Liver (tissue), 9 donors: ENCODE measurements around the gene ZNF564. TPM values are rescaled to one million over a fixed set of nuclear protein-coding genes. Genes with fewer than 3 reads are reported as not detected.

ENCODE experiments used
- DNase-seq: peaks from one replicate; pipeline ENCODE4 v3.0.0-alpha.2; 2017; ENCODE audit warnings: low spot score
- H3K27ac ChIP-seq, 2 donors: one replicate each; pipeline ENCODE4 v1.7.0; 2013; ENCODE audit warnings: inconsistent platforms in 2 of 2, low read length in 2 of 2, control low read depth in 1 of 2, low read depth in 1 of 2, mild to moderate bottlenecking in 1 of 2
- H3K27me3 ChIP-seq, 4 donors: one replicate each; pipeline versions ENCODE4 v1.6.1 to v1.7.0; 2013; ENCODE audit warnings: low read length in 3 of 4, inconsistent platforms in 1 of 4, mild to moderate bottlenecking in 1 of 4, moderate library complexity in 1 of 4; ENCODE audit not compliant: control insufficient read depth in 4 of 4, insufficient read depth in 4 of 4
- H3K36me3 ChIP-seq, 4 donors: one replicate each; pipeline versions ENCODE4 v1.6.1 to v1.7.0; 2013; ENCODE audit warnings: low read length in 3 of 4, mild to moderate bottlenecking in 3 of 4, low read depth in 1 of 4, moderate library complexity in 1 of 4; ENCODE audit not compliant: control insufficient read depth in 4 of 4, insufficient read depth in 3 of 4
- H3K4me1 ChIP-seq, 4 donors: one replicate each; pipeline versions ENCODE4 v1.6.1 to v1.7.0; 2013; ENCODE audit warnings: low read length in 3 of 4, mild to moderate bottlenecking in 3 of 4, moderate library complexity in 1 of 4; ENCODE audit not compliant: control insufficient read depth in 4 of 4, insufficient read depth in 4 of 4
- H3K4me3 ChIP-seq, 3 donors: one replicate each; pipeline versions ENCODE4 v1.6.1 to v1.7.0; 2013; ENCODE audit warnings: low read length in 3 of 3, control low read depth in 1 of 3, low read depth in 1 of 3, mild to moderate bottlenecking in 1 of 3
- H3K9ac ChIP-seq, 2 donors: one replicate each; pipeline ENCODE4 v1.7.0; 2013; ENCODE audit warnings: low read length in 2 of 2, mild to moderate bottlenecking in 2 of 2, moderate library complexity in 2 of 2, control low read depth in 1 of 2, low read depth in 1 of 2
- H3K9me3 ChIP-seq, 4 donors: one replicate each; pipeline versions ENCODE4 v1.6.1 to v1.7.0; 2013; ENCODE audit warnings: low read length in 3 of 4; ENCODE audit not compliant: control insufficient read depth in 4 of 4
- ATF3 ChIP-seq: IDR thresholded peaks from 2 replicates; pipeline ENCODE4 v1.6.1; 2016; ENCODE audit warnings: antibody characterized with exemption
- CTCF ChIP-seq: fragments of 150-350 bp; IDR thresholded peaks from 2 replicates; pipeline ENCODE4 v1.5.1; 2017; ENCODE audit warnings: improper control_type of control experiment, low read depth, low read length; ENCODE audit not compliant: missing input control
- EGR1 ChIP-seq, 2 donors: IDR thresholded peaks; 2 replicates each; pipeline ENCODE4 v1.6.1; 2016 to 2018; ENCODE audit warnings: antibody characterized with exemption in 2 of 2, low read depth in 2 of 2
- FOXA1 ChIP-seq: IDR thresholded peaks from 2 replicates; pipeline ENCODE4 v1.6.1; 2016; ENCODE audit warnings: antibody characterized with exemption
- FOXA2 ChIP-seq: IDR thresholded peaks from 2 replicates; pipeline ENCODE4 v1.6.1; 2016; ENCODE audit warnings: antibody characterized with exemption
- GABPA ChIP-seq, 2 donors: IDR thresholded peaks in 1 of 2; conservative IDR thresholded peaks in 1 of 2; 2 replicates each; pipeline ENCODE4 v1.6.1; 2016; ENCODE audit warnings: antibody characterized with exemption in 2 of 2, mild to moderate bottlenecking in 1 of 2, moderate library complexity in 1 of 2
- HNF4A ChIP-seq, 2 donors: conservative IDR thresholded peaks; 2 replicates each; pipeline ENCODE4 v1.6.1; 2016; ENCODE audit warnings: antibody characterized with exemption in 2 of 2, mild to moderate bottlenecking in 2 of 2
- HNF4G ChIP-seq: IDR thresholded peaks from 2 replicates; pipeline ENCODE4 v1.6.1; 2016; ENCODE audit warnings: antibody characterized with exemption
- JUND ChIP-seq, 2 donors: IDR thresholded peaks; 2 replicates each; pipeline ENCODE4 v1.6.1; 2016; ENCODE audit warnings: antibody characterized with exemption in 2 of 2
- MAX ChIP-seq: IDR thresholded peaks from 2 replicates; pipeline ENCODE4 v1.6.1; 2016; ENCODE audit warnings: antibody characterized with exemption
- NR2F2 ChIP-seq: IDR thresholded peaks from 2 replicates; pipeline ENCODE4 v1.6.1; 2016; ENCODE audit warnings: antibody characterized with exemption
- RAD21 ChIP-seq, 2 donors: IDR thresholded peaks; 2 replicates each; pipeline ENCODE4 v1.6.1; 2016; ENCODE audit warnings: antibody characterized with exemption in 2 of 2, mild to moderate bottlenecking in 2 of 2
- REST ChIP-seq: IDR thresholded peaks from 2 replicates; pipeline ENCODE4 v1.6.1; 2016; ENCODE audit warnings: antibody characterized with exemption, mild to moderate bottlenecking
- RXRA ChIP-seq, 2 donors: IDR thresholded peaks; 2 replicates each; pipeline ENCODE4 v1.6.1; 2017 to 2018; ENCODE audit warnings: antibody characterized with exemption in 2 of 2, mild to moderate bottlenecking in 1 of 2
- SP1 ChIP-seq: IDR thresholded peaks from 2 replicates; pipeline ENCODE4 v1.6.1; 2018; ENCODE audit warnings: antibody characterized with exemption, mild to moderate bottlenecking
- TAF1 ChIP-seq: conservative IDR thresholded peaks from 2 replicates; pipeline ENCODE4 v1.6.1; 2016; ENCODE audit warnings: antibody characterized with exemption, mild to moderate bottlenecking
- YY1 ChIP-seq: IDR thresholded peaks from 2 replicates; pipeline ENCODE4 v1.6.1; 2016; ENCODE audit warnings: antibody characterized with exemption, mild to moderate bottlenecking
- ZBTB33 ChIP-seq: IDR thresholded peaks from 2 replicates; pipeline ENCODE4 v1.6.1; 2016; ENCODE audit warnings: antibody characterized with exemption
- WGBS: extraction: QIAGEN DNeasy Blood & Tissue Kit; methylation state at CpG from one replicate; pipeline ENCODE4 v1.1.7; 2013; 5-methylcytosine and 5-hydroxymethylcytosine counted together
- polyA plus RNA-seq, 2 donors: library from polyadenylated mRNA; stranded (reverse) in 1 of 2; unstranded in 1 of 2; fragments of 200-250 nt in 1 of 2; fragments of >200 nt in 1 of 2; fragmentation: Nextera tagmentation in 1 of 2; extraction: Ambion mirVana in 1 of 2; gene quantifications; one replicate each; pipeline versions ENCODE4 v1.2.1 to v1.2.3, GENCODE V29; 2013 to 2015
- total RNA-seq, 2 donors: library from RNA; depleted of rRNA; stranded (reverse); fragments of >200 nt; gene quantifications; one replicate each; pipeline ENCODE4 v1.2.3, GENCODE V29; 2014
- donor health status: healthy.
- donor health status: healthy.
- donor health status: healthy.
- donor health status: healthy.
- donor health status: healthy.

The ZNF564 gene
- total and polyA plus RNA-seq, 4 donors, result 2.4 to 8.6 (median 5.8) TPM

GRCh38 chr19:12546903-12547302 is 4.4 kb downstream of the ZNF564 start:
- H3K36me3 ChIP-seq, result peaks cover 0 to 6% (median 1%) of the 10 kb centered on the region in 4 donors
- H3K9ac ChIP-seq, result no peak overlapping the region
- TF ChIP-seq GABPA (IDR thresholded peaks at IDR 0.05 in 1 of 2, conservative IDR thresholded peaks at IDR 0.05 in 1 of 2) (no peak), HNF4A (conservative IDR thresholded peaks at IDR 0.05) (no peak), JUND (IDR thresholded peaks at IDR 0.05) (no peak), ZBTB33 (no peak), HNF4G (no peak), RAD21 (IDR thresholded peaks at IDR 0.05) (no peak), NR2F2 (no peak), SP1 (no peak), YY1 (no peak), FOXA1 (no peak), RXRA (IDR thresholded peaks at IDR 0.05) (no peak), EGR1 (IDR thresholded peaks at IDR 0.05; ENCODE audit: low read depth in 2 of 2) (no peak), REST (no peak), FOXA2 (no peak), ATF3 (no peak)
- H3K4me3 ChIP-seq, result no peak overlapping the region
- 87% methylated on average over 2 of the region's 2 CpGs for WGBS
- peaks cover 8 to 31% (median 24%) of the 10 kb centered on the region in 4 donors for H3K4me1 ChIP-seq
- H3K27me3 ChIP-seq, result no peaks in the 10 kb centered on the region
- no peak overlapping the region for H3K27ac ChIP-seq
- DNase-seq, result no peak
- peaks cover 0 to 5% (median under 1%) of the 10 kb centered on the region in 4 donors for H3K9me3 ChIP-seq

- Histone ChIP-seq H3K4me3 (no peak overlapping the region), H3K36me3 (peaks cover 1 to 7% (median 4%) of the 10 kb centered on the region in 4 donors), H3K9ac (no peak overlapping the region), H3K27me3 (no peaks in the 10 kb centered on the region), H3K27ac (peak overlapping the region; percentile 30 to 70), H3K4me1 (peaks cover 8 to 31% (median 24%) of the 10 kb centered on the region in 4 donors), H3K9me3 (peaks cover 0 to 5% (median under 1%) of the 10 kb centered on the region in 4 donors)
- DNase-seq, result no peak
- TF ChIP-seq ATF3 (no peak), HNF4G (no peak), TAF1 (no peak), FOXA2 (no peak), HNF4A (conservative IDR thresholded peaks at IDR 0.05) (no peak), JUND (IDR thresholded peaks at IDR 0.05) (no peak), YY1 (no peak), EGR1 (IDR thresholded peaks at IDR 0.05; ENCODE audit: low read depth in 2 of 2) (no peak), CTCF (no peak), MAX (no peak), GABPA (IDR thresholded peaks at IDR 0.05 in 1 of 2, conservative IDR thresholded peaks at IDR 0.05 in 1 of 2) (no peak), NR2F2 (no peak), RAD21 (IDR thresholded peaks at IDR 0.05) (no peak), SP1 (no peak), REST (no peak)
- 95% methylated on average over 5 of the region's 5 CpGs for WGBS
Measured at GRCh38 chr19:12546068-12546467, 5.2 kb downstream of the ZNF564 start.
